IMR-90 (cell line): ENCODE data around the gene DIP2B. TPM values are rescaled to one million over a fixed set of nuclear protein-coding genes. Genes with fewer than 3 reads are reported as not detected.

Source experiments
- ATAC-seq: fragments of 200-7000 bp; cut with Tn5 transposase; 2 replicates; pipeline ENCODE4 v1.9.1; 2020; ENCODE audit warnings: low read depth, mild to moderate bottlenecking, moderate library complexity
- BruUV-seq: library from RNA; stranded (reverse); fragments of 400-500 nt; replicated peaks from 2 replicates; lab custom pipeline; 2021; lab: Mats Ljungman, UMichigan
- CTCF ChIA-PET: fragments of 300-600 bp; formaldehyde crosslinking; extraction: SDS; loops from one replicate; lab custom pipeline; 2021; ENCODE audit warnings: antibody characterized with exemption; lab: Yijun Ruan, JAX
- POLR2A ChIA-PET: fragments of 300-600 bp; sonication (Branson Sonifier 250); formaldehyde crosslinking; loops from one replicate; lab custom pipeline; 2022; ENCODE audit warnings: antibody characterized with exemption; ENCODE audit not compliant: unreplicated experiment; lab: Charles Lee
- DNase-seq: peaks from one replicate; pipeline ENCODE4 v3.0.0; 2013
- H2AFZ ChIP-seq: replicated peaks from 2 replicates; pipeline ENCODE3; 2013; ENCODE audit warnings: low read length, mild to moderate bottlenecking; ENCODE audit not compliant: poor library complexity
- H2AK5ac ChIP-seq: 2 replicates; pipeline ENCODE4 v1.6.1; 2013; ENCODE audit warnings: low read depth, low read length, inconsistent platforms
- H2AK9ac ChIP-seq: replicated peaks from 2 replicates; pipeline ENCODE3; 2013; ENCODE audit warnings: mild to moderate bottlenecking, low read depth, low read length, moderate library complexity; ENCODE audit not compliant: poor library complexity
- H2BK120ac ChIP-seq: 2 replicates; pipeline ENCODE4 v1.6.1; 2013; ENCODE audit warnings: low read depth, low read length, inconsistent platforms
- H2BK15ac ChIP-seq: 3 replicates; pipeline ENCODE4 v1.6.1; 2013; ENCODE audit warnings: low read depth, low read length, inconsistent platforms
- H2BK20ac ChIP-seq: 2 replicates; pipeline ENCODE4 v1.6.1; 2013; ENCODE audit warnings: low read depth, mild to moderate bottlenecking, inconsistent platforms, low read length, moderate library complexity
- H2BK5ac ChIP-seq: 2 replicates; pipeline ENCODE4 v1.6.1; 2013; ENCODE audit warnings: mild to moderate bottlenecking, low read depth, low read length, inconsistent platforms; ENCODE audit not compliant: poor library complexity, severe bottlenecking
- H3K14ac ChIP-seq: replicated peaks from 2 replicates; pipeline ENCODE4 v1.6.1; 2013; ENCODE audit warnings: low read depth, low read length, inconsistent platforms
- H3K18ac ChIP-seq: 2 replicates; pipeline ENCODE4 v1.6.1; 2013; ENCODE audit warnings: low read depth, low read length, control low read depth
- H3K23ac ChIP-seq: 2 replicates; pipeline ENCODE4 v1.6.1; 2013; ENCODE audit warnings: low read depth, low read length, inconsistent platforms
- H3K27ac ChIP-seq: 2 replicates; pipeline ENCODE4 v1.5.1; 2013; ENCODE audit warnings: mild to moderate bottlenecking, control low read depth, low read length; ENCODE audit not compliant: insufficient read depth
- H3K27me3 ChIP-seq: 2 replicates; pipeline ENCODE4 v1.6.1; 2013; ENCODE audit warnings: low read length; ENCODE audit not compliant: control insufficient read depth, insufficient read depth
- H3K36me3 ChIP-seq: 2 replicates; pipeline ENCODE4 v1.6.1; 2013; ENCODE audit warnings: low read length, mixed read lengths; ENCODE audit not compliant: control insufficient read depth, insufficient read depth
- H3K4ac ChIP-seq: 2 replicates; pipeline ENCODE4 v1.6.1; 2013; ENCODE audit warnings: low read depth, low read length, inconsistent platforms
- H3K4me1 ChIP-seq: 2 replicates; pipeline ENCODE4 v1.6.1; 2013; ENCODE audit warnings: low read length, mixed read lengths; ENCODE audit not compliant: control insufficient read depth, insufficient read depth
- H3K4me2 ChIP-seq: 2 replicates; pipeline ENCODE4 v1.6.1; 2013; ENCODE audit warnings: low read depth, mild to moderate bottlenecking, control low read depth, low read length, moderate library complexity
- H3K4me3 ChIP-seq: 2 replicates; pipeline ENCODE4 v1.5.1; 2013; ENCODE audit warnings: low read depth, mild to moderate bottlenecking, control low read depth, low read length, moderate library complexity; ENCODE audit not compliant: insufficient read depth
- H3K56ac ChIP-seq: 2 replicates; pipeline ENCODE4 v1.6.1; 2013; ENCODE audit warnings: low read length, inconsistent platforms; ENCODE audit not compliant: insufficient read depth; ENCODE audit errors: extremely low read depth
- H3K79me1 ChIP-seq, 2 experiments: 2 replicates each; pipeline ENCODE4 v1.6.1; 2013; ENCODE audit warnings: low read length in 2 of 2, inconsistent platforms in 1 of 2, low read depth in 1 of 2
- H3K9ac ChIP-seq: 2 replicates; pipeline ENCODE4 v1.6.1; 2013; ENCODE audit warnings: low read depth, low read length, control low read depth
- H3K9me1 ChIP-seq: 2 replicates; pipeline ENCODE4 v1.6.1; 2013; ENCODE audit warnings: low read length, inconsistent platforms; ENCODE audit not compliant: insufficient read depth
- H3K9me3 ChIP-seq: 2 replicates; pipeline ENCODE4 v1.6.1; 2013; ENCODE audit warnings: low read length; ENCODE audit not compliant: control insufficient read depth, insufficient read depth
- H4K20me1 ChIP-seq: 2 replicates; pipeline ENCODE4 v1.6.1; 2013; ENCODE audit warnings: low read length, inconsistent platforms; ENCODE audit not compliant: insufficient read depth
- H4K5ac ChIP-seq: 2 replicates; pipeline ENCODE4 v1.6.1; 2013; ENCODE audit warnings: mild to moderate bottlenecking, low read depth, low read length, control low read depth
- H4K8ac ChIP-seq, 2 experiments: 2 replicates each; pipeline ENCODE4 v1.6.1; 2013; ENCODE audit warnings: low read depth in 2 of 2, low read length in 2 of 2, control low read depth in 1 of 2, inconsistent platforms in 1 of 2
- H4K91ac ChIP-seq: 2 replicates; pipeline ENCODE4 v1.6.1; 2013; ENCODE audit warnings: low read depth, low read length, inconsistent platforms; ENCODE audit not compliant: insufficient read depth
- FOS ChIP-seq: fragments of 150-350 bp; IDR thresholded peaks from 2 replicates; pipeline ENCODE4 v1.6.1; 2016; ENCODE audit warnings: low read depth, low read length
- MAFK ChIP-seq: IDR thresholded peaks from 2 replicates; pipeline ENCODE4 v1.6.1; 2012; ENCODE audit warnings: low read depth, low read length, improper control_type of control experiment
- MAZ ChIP-seq: IDR thresholded peaks from 2 replicates; pipeline ENCODE4 v1.6.1; 2012; ENCODE audit warnings: low read depth, mild to moderate bottlenecking, low read length, improper control_type of control experiment, moderate library complexity, borderline replicate concordance
- POLR2A ChIP-seq: IDR thresholded peaks from 2 replicates; pipeline ENCODE4 v1.6.1; 2012; ENCODE audit warnings: mild to moderate bottlenecking, low read depth, low read length
- WGBS, 2 experiments: methylation state at CpG; one replicate each; pipeline versions ENCODE4 v1.1.5 to v1.1.7; 2013; ENCODE audit warnings: missing lambda C conversion rate in 2 of 2; ENCODE audit not compliant: insufficient read length in 1 of 2; ENCODE audit errors: extremely low coverage in 2 of 2; 5-methylcytosine and 5-hydroxymethylcytosine counted together
- dilution Hi-C: fragments of 300-500 bp; cut with HindIII; formaldehyde crosslinking; loops from one replicate; pipeline ENCODE4 v1.14.3; 2018; ENCODE audit warnings: low sequenced_read_pairs; ENCODE audit not compliant: unreplicated experiment
- in situ Hi-C: fragments of 300-500 bp; cut with MboI; formaldehyde crosslinking; loops from 3 replicates; pipeline ENCODE4 v1.14.3; 2019; ENCODE audit warnings: low sequenced_read_pairs, inconsistent platforms, mixed read lengths
- intact Hi-C: fragments of 100-400 bp; cut with micrococcal nuclease; formaldehyde crosslinking; loops from 2 replicates; pipeline ENCODE4 v1.10.0; 2022
- polyA plus RNA-seq, 3 experiments: library from polyadenylated mRNA; depleted of rRNA; stranded (reverse); fragments of >200 nt; gene quantifications; 2 replicates each; pipeline ENCODE4 v1.2.3, GENCODE V29; 2012; ENCODE audit warnings: low replicate concordance in 1 of 3
- total RNA-seq: library from RNA; depleted of rRNA; stranded (reverse); fragments of >200 nt; gene quantifications from 2 replicates; pipeline ENCODE4 v1.2.3, GENCODE V29; 2012

Gene DIP2B
- total and polyA plus RNA-seq, 2 of the 4 experiments (the other 2 are of a cell fraction), result 7.7 to 12.9 TPM

GRCh38 chr12:50519353-50519752 lies 14.6 kb downstream of the DIP2B start:
- no peak overlapping the region for H2BK15ac ChIP-seq
- no peak for ATAC-seq
- H2BK5ac ChIP-seq, result no peak overlapping the region
- H4K20me1 ChIP-seq, result peaks cover 3% of the 10 kb centered on the region; the same call in 1 of the 2 replicates
- H3K9me1 ChIP-seq, result peaks cover 6% of the 10 kb centered on the region
- BruUV-seq, result no TSS peak
- no peak overlapping the region for H2BK20ac ChIP-seq
- H3K14ac ChIP-seq, result no peak overlapping the region
- dilution Hi-C loops (no loop called here), in situ Hi-C loops (loop anchor here (25.0 kb wide), 1 partner anchor 843 kb away; no protein-coding TSS in a partner anchor), intact Hi-C loops (loop anchor here (5.0 kb wide), 1 partner anchor 53 kb away; no protein-coding TSS in a partner anchor)
- no peak for DNase-seq
- no peaks in the 10 kb centered on the region for H3K36me3 ChIP-seq
- H4K8ac ChIP-seq, result no peak overlapping the region
- peaks cover 13% of the 10 kb centered on the region for H3K4me1 ChIP-seq
- no peak overlapping the region for H3K4me3 ChIP-seq
- no peak overlapping the region for H2AFZ ChIP-seq
- H3K18ac ChIP-seq, result no peak overlapping the region
- TF ChIP-seq FOS (no peak), MAZ (no peak), POLR2A (no peak), MAFK (no peak)
- no peak overlapping the region for H2AK9ac ChIP-seq
- H3K4ac ChIP-seq, result no peak overlapping the region
- H2AK5ac ChIP-seq, result no peak overlapping the region
- H3K9ac ChIP-seq, result no peak overlapping the region
- H2BK120ac ChIP-seq, result no peak overlapping the region
- H3K27me3 ChIP-seq, result no peaks in the 10 kb centered on the region
- H3K79me1 ChIP-seq, result peaks cover 45 to 76% of the 10 kb centered on the region in 2 experiments
- POLR2A ChIA-PET, result no interaction called here
- H3K23ac ChIP-seq, result no peak overlapping the region
- CTCF ChIA-PET, result no interaction called here
- no peak overlapping the region for H3K27ac ChIP-seq
- H4K5ac ChIP-seq, result no peak overlapping the region
- no CpG with 5 or more reads among the region's 1 CpG for WGBS, 2 experiments
- no peaks in the 10 kb centered on the region for H3K9me3 ChIP-seq
- H3K4me2 ChIP-seq, result no peak overlapping the region
- no peak overlapping the region for H3K56ac ChIP-seq
- no peak overlapping the region for H4K91ac ChIP-seq
